CD14-positive monocyte (primary cell): ENCODE results near the gene H2AZ1. TPM values are rescaled to one million over a fixed set of nuclear protein-coding genes. Genes with fewer than 3 reads are reported as not detected.

Source experiments
- DNase-seq, 3 donors: peaks; one replicate each; pipeline ENCODE4 v3.0.0-alpha.2; 2011 to 2022
- H2AFZ ChIP-seq: 2 replicates; pipeline ENCODE4 v1.6.0; 2012; ENCODE audit warnings: mild to moderate bottlenecking, low read depth, low read length, inconsistent platforms; ENCODE audit not compliant: insufficient read depth, poor library complexity, severe bottlenecking
- H3K27ac ChIP-seq, 2 donors: 1 replicate in 1 of 2; 2 replicates in 1 of 2; pipeline ENCODE4 v1.5.1; 2012 to 2013; ENCODE audit warnings: low read length in 2 of 2, control low read depth in 1 of 2, inconsistent platforms in 1 of 2, low read depth in 1 of 2, mild to moderate bottlenecking in 1 of 2
- H3K27me3 ChIP-seq, 2 donors: one replicate each; pipeline versions ENCODE4 v1.6.0 to v1.6.1; 2011 to 2013; ENCODE audit warnings: low read length in 2 of 2; ENCODE audit not compliant: control insufficient read depth in 2 of 2, insufficient read depth in 2 of 2
- H3K36me3 ChIP-seq, 2 donors: replicated peaks in 1 of 2; 1 replicate in 1 of 2; 2 replicates in 1 of 2; pipeline versions ENCODE4 v1.5.1 to v1.6.1; 2012 to 2013; ENCODE audit warnings: low read length in 2 of 2, control low read depth in 1 of 2, inconsistent platforms in 1 of 2, mild to moderate bottlenecking in 1 of 2; ENCODE audit not compliant: insufficient read depth in 2 of 2, control insufficient read depth in 1 of 2
- H3K4me1 ChIP-seq, 2 donors: 1 replicate in 1 of 2; 2 replicates in 1 of 2; pipeline versions ENCODE4 v1.5.1 to v1.6.1; 2012 to 2013; ENCODE audit warnings: low read length in 2 of 2, control low read depth in 1 of 2, inconsistent platforms in 1 of 2, mild to moderate bottlenecking in 1 of 2, moderate library complexity in 1 of 2; ENCODE audit not compliant: insufficient read depth in 2 of 2, control insufficient read depth in 1 of 2
- H3K4me2 ChIP-seq: replicated peaks from 2 replicates; pipeline ENCODE3; 2012; ENCODE audit warnings: low read length, moderate library complexity, mild to moderate bottlenecking; ENCODE audit not compliant: poor library complexity, severe bottlenecking; ENCODE audit errors: extremely low read depth
- H3K4me3 ChIP-seq, 3 experiments: fragments of 200-600 bp in 1 of 3; sonication (generic) in 1 of 3; replicated peaks in 1 of 3; 1 replicate in 2 of 3; 2 replicates in 1 of 3; pipeline ENCODE4 v1.5.1; 2011 to 2013; ENCODE audit warnings: low read length in 3 of 3, mild to moderate bottlenecking in 3 of 3, control low read depth in 2 of 3, low read depth in 2 of 3, inconsistent platforms in 1 of 3, moderate library complexity in 1 of 3
- H3K79me2 ChIP-seq: 2 replicates; pipeline ENCODE4 v1.6.0; 2012; ENCODE audit warnings: mild to moderate bottlenecking, control low read depth, inconsistent platforms, low read length, moderate library complexity; ENCODE audit not compliant: insufficient read depth
- H3K9ac ChIP-seq: 2 replicates; pipeline ENCODE4 v1.6.0; 2017; ENCODE audit warnings: low read length, mild to moderate bottlenecking; ENCODE audit not compliant: insufficient read depth, poor library complexity, severe bottlenecking
- H3K9me3 ChIP-seq, 2 donors: replicated peaks in 1 of 2; 1 replicate in 1 of 2; 2 replicates in 1 of 2; pipeline versions ENCODE4 v1.5.1 to v1.6.1; 2012 to 2013; ENCODE audit warnings: low read length in 2 of 2, control low read depth in 1 of 2; ENCODE audit not compliant: control insufficient read depth in 1 of 2, insufficient read depth in 1 of 2
- H4K20me1 ChIP-seq: 2 replicates; pipeline ENCODE4 v1.6.0; 2012; ENCODE audit warnings: mild to moderate bottlenecking, low read length, control low read depth, moderate library complexity; ENCODE audit not compliant: insufficient read depth
- H3K27ac Mint-ChIP-seq, 7 donors: one replicate each; pipeline ENCODE4 v1.8.0; 2020; ENCODE audit warnings: mild to moderate bottlenecking in 7 of 7, mixed read lengths in 7 of 7, moderate library complexity in 6 of 7, inconsistent platforms in 2 of 7
- H3K27me3 Mint-ChIP-seq, 3 donors: one replicate each; pipeline ENCODE4 v1.8.0; 2021 to 2022; ENCODE audit warnings: low read depth in 3 of 3, mild to moderate bottlenecking in 3 of 3, mixed read lengths in 3 of 3, moderate library complexity in 3 of 3, inconsistent platforms in 1 of 3
- H3K36me3 Mint-ChIP-seq, 2 donors: one replicate each; pipeline ENCODE4 v1.8.0; 2020; ENCODE audit warnings: mixed read lengths in 2 of 2, inconsistent platforms in 1 of 2, mild to moderate bottlenecking in 1 of 2
- H3K4me1 Mint-ChIP-seq: one replicate; pipeline ENCODE4 v1.8.0; 2020; ENCODE audit warnings: mild to moderate bottlenecking, mixed read lengths
- H3K4me3 Mint-ChIP-seq, 2 donors: one replicate each; pipeline ENCODE4 v1.8.0; 2020; ENCODE audit warnings: mild to moderate bottlenecking in 2 of 2, mixed read lengths in 2 of 2, moderate library complexity in 1 of 2
- H3K9me3 Mint-ChIP-seq, 7 donors: one replicate each; pipeline ENCODE4 v1.8.0; 2020 to 2022; ENCODE audit warnings: mixed read lengths in 7 of 7, mild to moderate bottlenecking in 6 of 7, moderate library complexity in 6 of 7, inconsistent platforms in 2 of 7
- WGBS: methylation state at CpG from one replicate; pipeline ENCODE4 v1.1.5; 2013; ENCODE audit warnings: missing lambda C conversion rate; ENCODE audit not compliant: insufficient coverage; 5-methylcytosine and 5-hydroxymethylcytosine counted together
- intact Hi-C, 2 donors: fragments of 100-400 bp; cut with micrococcal nuclease; formaldehyde crosslinking; loops; one replicate each; pipeline versions ENCODE4 v1.15.0 to v1.15.1; 2023
- polyA minus RNA-seq: library from RNA; depleted of rRNA, polyadenylated mRNA; stranded (reverse); fragments of >200 nt; gene quantifications from 2 replicates; pipeline ENCODE4 v1.2.3, GENCODE V29; 2012
- polyA plus RNA-seq, 3 donors: library from polyadenylated mRNA; depleted of rRNA in 1 of 3; unstranded in 2 of 3; stranded (reverse) in 1 of 3; fragments of 300-500 nt in 2 of 3; fragments of >200 nt in 1 of 3; fragmentation: Illumina TruSeq in 2 of 3; gene quantifications; 1 replicate in 2 of 3; 2 replicates in 1 of 3; pipeline ENCODE4 v1.2.3, GENCODE V29; 2012 to 2021
- total RNA-seq, 12 experiments: library from RNA in 1 of 12; stranded (reverse) in 1 of 12; fragments of 120-200 nt in 1 of 12; gene quantifications; one replicate each; pipeline ENCODE4 v1.2.4 and lab custom pipeline; 2013 to 2026; ENCODE audit warnings: mixed read lengths in 6 of 12, inconsistent platforms in 1 of 12
- TF ChIP-seq, protein P1 (sequence below): fragments of 200-600 bp; IDR thresholded peaks from one replicate; pipeline ENCODE4 v1.8.0; 2022; ENCODE audit warnings: antibody characterized with exemption, mild to moderate bottlenecking

H2AZ1 gene
- total RNA-seq (2013), result 182 TPM
- polyA plus RNA-seq, result 100 to 1,000 TPM; 208 to 450 (median 416) TPM
- polyA minus RNA-seq, result 45.0 and 55.9 TPM in 2 replicates
- 91.3 to 200 (median 137) reads per million in 11 experiments for total RNA-seq (lab: John Stamatoyannopoulos, UW)

DNA sequence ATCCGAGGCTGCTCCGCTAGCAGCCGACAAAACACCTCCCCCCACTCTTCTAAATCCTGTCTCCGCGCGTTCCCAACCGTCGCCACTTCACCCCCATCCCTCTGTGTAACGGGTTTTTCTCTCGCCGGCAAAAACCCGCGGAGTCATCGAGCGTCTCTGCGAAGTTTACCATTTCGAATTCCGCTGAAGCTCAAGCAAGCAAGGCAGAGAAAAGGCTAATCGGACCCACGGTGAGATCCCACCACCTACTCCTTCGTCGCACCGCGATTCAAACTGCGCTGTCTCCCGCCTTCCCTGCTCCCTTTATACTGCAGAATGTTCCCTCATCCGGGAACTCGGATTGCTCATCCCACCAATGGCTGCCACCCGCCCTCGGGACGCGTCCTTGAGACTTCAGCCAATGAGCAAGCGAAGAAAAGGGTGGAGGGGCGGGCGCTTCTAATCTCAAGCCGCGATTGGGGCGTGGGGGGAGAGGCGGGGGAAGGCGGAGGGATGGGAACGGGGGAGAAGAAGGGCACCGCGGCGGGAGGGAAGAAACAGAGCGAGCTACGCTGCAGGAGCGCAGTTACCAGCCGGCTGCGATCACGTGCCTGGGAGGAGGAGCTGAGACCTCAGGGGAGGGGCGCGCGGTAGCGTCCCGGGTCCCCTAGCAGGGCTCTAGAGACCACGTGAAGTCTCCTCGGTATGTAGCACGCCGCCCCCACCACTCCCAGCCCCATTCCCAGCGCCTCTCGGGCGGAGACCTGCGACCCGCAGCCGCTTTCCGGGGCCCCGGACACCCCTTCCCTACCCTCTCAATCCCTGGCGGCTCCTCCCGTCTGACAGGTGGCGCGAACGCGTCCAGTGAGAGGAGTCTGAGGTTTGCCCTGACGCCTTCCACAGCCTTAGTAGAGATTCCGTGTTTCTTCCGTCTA is at the start of gene H2AZ1:
Gene H2AZ1 (minus strand): TSS at position 277 of the 914 bp plus-strand sequence. CDS start 105 bp downstream, at position 172.
- TF ChIP-seq, protein P1, sequence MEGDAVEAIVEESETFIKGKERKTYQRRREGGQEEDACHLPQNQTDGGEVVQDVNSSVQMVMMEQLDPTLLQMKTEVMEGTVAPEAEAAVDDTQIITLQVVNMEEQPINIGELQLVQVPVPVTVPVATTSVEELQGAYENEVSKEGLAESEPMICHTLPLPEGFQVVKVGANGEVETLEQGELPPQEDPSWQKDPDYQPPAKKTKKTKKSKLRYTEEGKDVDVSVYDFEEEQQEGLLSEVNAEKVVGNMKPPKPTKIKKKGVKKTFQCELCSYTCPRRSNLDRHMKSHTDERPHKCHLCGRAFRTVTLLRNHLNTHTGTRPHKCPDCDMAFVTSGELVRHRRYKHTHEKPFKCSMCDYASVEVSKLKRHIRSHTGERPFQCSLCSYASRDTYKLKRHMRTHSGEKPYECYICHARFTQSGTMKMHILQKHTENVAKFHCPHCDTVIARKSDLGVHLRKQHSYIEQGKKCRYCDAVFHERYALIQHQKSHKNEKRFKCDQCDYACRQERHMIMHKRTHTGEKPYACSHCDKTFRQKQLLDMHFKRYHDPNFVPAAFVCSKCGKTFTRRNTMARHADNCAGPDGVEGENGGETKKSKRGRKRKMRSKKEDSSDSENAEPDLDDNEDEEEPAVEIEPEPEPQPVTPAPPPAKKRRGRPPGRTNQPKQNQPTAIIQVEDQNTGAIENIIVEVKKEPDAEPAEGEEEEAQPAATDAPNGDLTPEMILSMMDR, result no peak

DNA sequence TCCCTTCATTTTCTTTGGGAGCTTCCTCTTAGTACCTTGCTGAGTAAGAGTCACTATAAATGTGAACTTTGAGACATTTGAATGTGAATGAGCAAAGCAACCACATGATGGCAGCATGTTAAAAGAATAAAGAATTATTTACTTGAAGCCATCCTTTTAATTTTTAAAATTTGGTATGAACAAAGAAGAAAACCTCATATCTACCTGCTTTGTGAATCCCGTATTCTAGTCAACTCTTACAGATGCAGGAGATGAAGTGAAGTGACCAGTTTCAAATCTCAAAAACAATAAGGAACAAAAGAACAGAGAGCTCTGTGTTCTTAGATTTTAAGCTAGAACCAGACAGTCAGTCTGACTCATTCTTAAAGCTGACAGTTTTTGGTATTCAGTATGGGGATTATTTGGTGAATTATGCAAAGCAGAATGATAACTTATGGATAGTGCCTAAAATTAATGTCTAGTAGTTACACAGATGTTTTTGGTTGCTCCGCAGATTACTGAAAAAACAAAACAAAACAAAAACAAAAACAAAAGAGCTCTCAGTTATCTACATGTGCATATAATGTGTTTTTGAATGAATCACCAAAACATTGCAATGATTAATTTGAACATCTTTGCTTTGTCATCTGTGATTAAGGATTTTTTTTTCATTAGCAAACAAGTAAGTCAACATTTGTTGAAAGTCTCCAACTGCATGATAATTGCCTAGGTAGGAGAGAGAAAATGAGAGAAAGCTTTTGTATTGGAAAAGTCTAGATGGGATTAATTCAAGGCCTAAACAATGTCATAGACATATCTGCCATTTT is 48.2 kb upstream of the H2AZ1 start:
- intact Hi-C loops, result no loop called here
- Mint-ChIP-seq H3K27me3 (peaks cover 0 to 2% (median 1%) of the 10 kb centered on the region in 3 donors), H3K4me1 (no peaks in the 10 kb centered on the region), H3K36me3 (no peaks in the 10 kb centered on the region), H3K27ac (no peak overlapping the region), H3K4me3 (no peak overlapping the region), H3K9me3 (no peaks in the 10 kb centered on the region)
- Histone ChIP-seq H3K9ac (no peak overlapping the region), H3K27me3 (no peaks in the 10 kb centered on the region), H3K4me1 (no peaks in the 10 kb centered on the region), H3K36me3 (no peaks in the 10 kb centered on the region), H3K4me2 (no peak overlapping the region), H4K20me1 (no peaks in the 10 kb centered on the region), H3K27ac (no peak overlapping the region), H3K9me3 (no peaks in the 10 kb centered on the region), H2AFZ (no peak overlapping the region), H3K79me2 (no peaks in the 10 kb centered on the region), H3K4me3 (no peak overlapping the region)
- no CpG with 5 or more reads among the region's 2 CpGs for WGBS
- no peak for DNase-seq
- TF ChIP-seq, protein P1, result no peak

More for the DNA sequence above, at the start of gene H2AZ1:
- Histone ChIP-seq H3K27me3 (no peaks in the 10 kb centered on the region), H3K27ac (peak within 1 kb of the TSS; percentile 83 to 86), H3K4me2 (peak within 1 kb of the TSS; percentile 93), H3K79me2 (peaks cover 50% of the 10 kb centered on the region), H4K20me1 (peaks cover 12% of the 10 kb centered on the region), H3K4me3 (peak within 1 kb of the TSS; percentile 75 to 82 (median 82)), H3K4me1 (peaks cover 28 to 44% of the 10 kb centered on the region in 2 donors), H3K9me3 (no peaks in the 10 kb centered on the region), H2AFZ (peak within 1 kb of the TSS; percentile 99), H3K9ac (peak within 1 kb of the TSS; percentile 73), H3K36me3 (peaks cover 3 to 11% of the 10 kb centered on the region in 2 donors)
- peaks cover 23% of the 10 kb centered on the region for H3K4me1 Mint-ChIP-seq
- H3K4me3 Mint-ChIP-seq, result no peak within 1 kb of the TSS
- H3K27ac Mint-ChIP-seq, result no peak within 1 kb of the TSS
- under 1% methylated on average over 65 of the region's 76 CpGs for WGBS
- intact Hi-C loops, result loop anchor here (5.0 kb wide), 4 partner anchors 53 to 388 kb away; partner anchors contain the start of genes TRMT10A (in 2 of the 2), DAPP1 (in 1 of the 2) and LAMTOR3 (in 1 of the 2)
- H3K9me3 Mint-ChIP-seq, result peaks cover 0 to 2% (median 0%) of the 10 kb centered on the region in 7 donors
- H3K36me3 Mint-ChIP-seq, result peaks cover 4 to 7% of the 10 kb centered on the region in 2 donors
- DNase-seq, result peak; percentile 97 to 98 (median 97)
- no peaks in the 10 kb centered on the region for H3K27me3 Mint-ChIP-seq
